HL-60/S4 (cell line): ENCODE data around the gene GLA.

Experiments used
- in situ Hi-C: fragments of 300-500 bp; cut with MboI; formaldehyde crosslinking; loops from 2 replicates; pipeline ENCODE4 v1.14.3; 2022; ENCODE audit warnings: low sequenced_read_pairs

Gene GLA

GRCh38 chrX:101359966-101360365, 47.8 kb downstream of the GLA start:
- in situ Hi-C loops = no loop called here

- in situ Hi-C loops = no loop called here
These were observed 50.4 kb downstream of the GLA start for GRCh38 chrX:101357166-101357795.

- in situ Hi-C loops = no loop called here
These were observed 58.5 kb downstream of the GLA start for GRCh38 chrX:101349193-101349562.

GRCh38 chrX:101348452-101349192, 59.1 kb downstream of the GLA start, which contains the start of gene TIMM8A:
Gene TIMM8A, minus strand, starts transcription at chrX:101348742. Its CDS starts 78 bp downstream, at chrX:101348664.
- in situ Hi-C loops = no loop called here

GRCh38 chrX:101347859-101348451, 59.8 kb downstream of the GLA start:
- in situ Hi-C loops = no loop called here
